CD4-positive, alpha-beta T cell treated with Interleukin-10 for 1 hour (primary cell): ENCODE data around the gene HKDC1.
"Not testable (repeated sequence)": the region's sequence is repeated elsewhere in the genome, so short reads cannot be mapped to it uniquely, and the experiment has no call there.

Experiments
- DNase-seq: peaks from one replicate; pipeline ENCODE4 v3.0.0-alpha.2; 2020

The HKDC1 gene

GRCh38 chr10:69220041-69220451 lies at the start of gene HKDC1:
TSS of gene HKDC1 (plus strand) at chr10:69220332. CDS start at chr10:69220436, 104 bp downstream.
- DNase-seq = no peak

GRCh38 chr10:69172241-69172982 lies 47.7 kb upstream of the HKDC1 start:
- DNase-seq = no peak

GRCh38 chr10:69175326-69175725 lies 44.8 kb upstream of the HKDC1 start:
- DNase-seq = not testable (repeated sequence)

- DNase-seq = no peak
These were observed 43.3 kb upstream of the HKDC1 start for GRCh38 chr10:69176823-69177222.

- DNase-seq = no peak
These were observed 40.9 kb upstream of the HKDC1 start for GRCh38 chr10:69179089-69179742.

- DNase-seq = peak; percentile 91
These were observed 40.2 kb upstream of the HKDC1 start, which contains the start of gene SUPV3L1 for GRCh38 chr10:69179743-69180524. TSS of gene SUPV3L1 (plus strand) at chr10:69180234. CDS start at chr10:69180292, 58 bp downstream.

- peak; percentile 28 for DNase-seq
These were observed 39.5 kb upstream of the HKDC1 start for GRCh38 chr10:69180525-69181204.

- DNase-seq = no peak
These were observed 38.7 kb upstream of the HKDC1 start for GRCh38 chr10:69181433-69181832.

GRCh38 chr10:69182005-69182404 lies 38.1 kb upstream of the HKDC1 start:
- DNase-seq = no peak

- DNase-seq = no peak
These were observed 33.6 kb upstream of the HKDC1 start for GRCh38 chr10:69186524-69186923.

GRCh38 chr10:69201045-69201444 lies 19.1 kb upstream of the HKDC1 start:
- no peak for DNase-seq

GRCh38 chr10:69202332-69202731 lies 17.8 kb upstream of the HKDC1 start:
- peak; percentile 36 for DNase-seq

GRCh38 chr10:69208761-69209160 lies 11.4 kb upstream of the HKDC1 start:
- no peak for DNase-seq

GRCh38 chr10:69209787-69210484 lies 10.2 kb upstream of the HKDC1 start:
- DNase-seq = no peak

- no peak for DNase-seq
These were observed 9.0 kb upstream of the HKDC1 start for GRCh38 chr10:69211104-69211503.

- no peak for DNase-seq
These were observed 8.6 kb upstream of the HKDC1 start for GRCh38 chr10:69211524-69211923.

GRCh38 chr10:69213591-69214311 lies 6.4 kb upstream of the HKDC1 start:
- no peak for DNase-seq

GRCh38 chr10:69214666-69215131 lies 5.4 kb upstream of the HKDC1 start:
- DNase-seq = no peak

GRCh38 chr10:69215405-69216171 lies 4.5 kb upstream of the HKDC1 start:
- peak; percentile 36 for DNase-seq

GRCh38 chr10:69216577-69217118 lies 3.5 kb upstream of the HKDC1 start:
- DNase-seq = no peak
